CD1c-positive myeloid dendritic cell (primary cell): ENCODE measurements around the gene RBBP4.
"Not testable (repeated sequence)": the region's sequence is repeated elsewhere in the genome, so short reads cannot be mapped to it uniquely, and the experiment has no call there.

Experiments used
- DNase-seq: peaks from one replicate; pipeline ENCODE4 v3.0.0-alpha.2; 2016; ENCODE audit errors: extremely low spot score

RBBP4 gene

DNA sequence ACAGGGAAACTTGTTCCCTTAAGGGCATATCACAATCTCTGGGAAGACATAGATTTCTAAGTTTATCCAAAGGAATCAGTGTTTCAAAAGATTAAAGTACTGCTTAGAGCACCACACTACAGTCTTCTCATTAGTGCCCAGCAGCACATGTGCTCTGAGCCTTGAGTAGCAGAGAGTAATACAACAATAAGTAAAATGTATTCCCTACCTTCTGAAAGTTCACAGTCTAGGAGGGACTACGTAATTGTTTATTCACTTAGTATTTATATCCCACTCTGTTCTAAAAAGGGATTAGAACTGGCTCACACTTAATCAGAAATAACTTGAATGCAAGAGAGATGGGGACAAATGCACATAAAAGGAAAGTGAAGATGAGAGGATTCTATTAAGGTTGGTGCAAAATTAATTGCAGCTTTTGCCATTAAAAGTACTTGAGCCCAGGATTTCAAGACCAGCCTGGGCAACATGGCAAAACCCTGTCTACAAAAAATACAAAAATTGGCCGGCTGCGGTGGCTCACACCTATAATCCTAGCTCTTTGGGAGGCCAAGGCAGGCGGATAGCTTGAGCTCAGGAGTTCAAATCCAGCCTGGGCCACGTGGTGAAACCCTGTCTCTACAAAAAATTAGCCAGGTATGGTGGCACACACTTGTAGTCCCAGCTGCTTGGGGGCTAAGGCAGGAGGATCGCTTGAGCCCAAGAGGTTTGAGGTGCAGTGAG lies 42.6 kb downstream of the RBBP4 start:
- no peak for DNase-seq

DNA sequence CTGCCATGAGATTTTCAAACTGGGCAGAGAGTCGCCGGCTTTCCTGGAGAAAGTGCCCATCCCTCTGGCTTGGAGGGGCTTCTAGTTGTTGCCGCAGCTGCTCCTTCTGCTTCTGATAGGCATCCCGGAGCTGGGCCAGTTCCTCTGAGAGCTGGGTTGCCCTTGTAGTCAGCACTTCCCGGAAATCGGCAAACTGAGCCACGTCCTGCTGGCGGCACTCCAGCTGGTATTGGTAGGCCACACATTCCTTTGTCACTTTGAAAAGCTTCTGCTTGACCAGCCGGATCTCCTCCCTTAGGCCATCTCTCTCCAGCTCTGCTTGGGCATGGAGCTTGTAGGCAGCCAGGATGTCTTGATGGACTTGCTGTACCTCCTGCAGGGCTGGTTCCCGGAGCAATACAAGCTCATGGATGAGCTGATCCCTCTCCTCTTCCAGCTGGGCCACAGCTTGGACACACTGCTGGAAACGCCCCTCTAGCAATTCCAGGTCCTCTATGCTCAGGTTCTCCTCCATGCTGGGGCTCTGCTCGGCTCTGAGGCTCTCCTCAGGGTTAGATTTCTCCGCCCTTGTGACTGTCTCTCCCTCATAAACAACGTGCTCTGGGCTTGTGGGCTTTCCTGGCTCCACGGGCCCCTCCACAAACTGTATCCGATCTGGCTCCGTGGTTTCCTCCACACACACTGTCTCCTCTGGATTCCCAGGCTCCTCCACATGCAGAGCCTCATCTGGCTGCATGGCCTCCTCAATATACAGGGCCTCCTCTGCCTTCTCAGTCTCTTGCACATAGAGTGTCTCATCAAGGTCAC lies 44.3 kb downstream of the RBBP4 start:
- DNase-seq, result peak; percentile 41

DNA sequence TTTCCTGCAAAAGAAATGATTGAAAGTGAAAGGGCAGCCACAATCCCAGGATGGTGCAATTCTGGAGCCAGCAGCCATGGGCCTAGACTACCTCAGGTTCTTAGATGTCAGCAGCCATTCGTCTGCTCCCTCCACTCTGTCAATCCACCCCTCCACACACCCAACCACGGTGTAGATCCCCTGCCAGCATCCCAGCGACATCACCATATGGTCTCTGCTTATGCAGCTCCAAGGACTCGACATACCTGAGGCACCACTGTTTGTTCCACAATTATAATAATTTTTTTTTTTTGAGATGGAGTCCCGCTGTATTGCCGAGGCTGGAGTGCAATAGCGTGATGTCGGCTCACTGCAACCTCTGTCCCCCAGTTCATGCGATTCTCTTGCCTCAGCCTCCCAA lies 45.0 kb downstream of the RBBP4 start:
- DNase-seq, result no peak

DNA sequence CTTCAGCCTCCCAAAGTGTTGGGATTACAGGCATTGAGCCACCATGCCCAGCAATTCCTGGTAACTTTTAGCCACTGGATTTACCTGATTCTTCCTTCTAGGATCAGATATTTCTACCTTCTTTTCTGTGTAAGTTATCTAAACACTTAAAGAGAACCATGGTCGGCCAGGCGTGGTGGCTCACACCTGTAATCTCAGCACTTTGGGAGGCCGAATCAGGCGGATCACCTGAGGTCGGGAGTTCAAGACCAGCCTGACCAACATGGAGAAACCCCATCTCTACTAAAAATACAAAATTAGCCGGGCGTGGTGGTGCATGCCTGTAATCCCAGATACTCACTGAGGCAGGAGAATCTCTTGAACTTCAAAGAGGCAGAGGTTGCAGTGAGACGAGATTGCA lies 46.0 kb downstream of the RBBP4 start:
- DNase-seq, result not testable (repeated sequence)

DNA sequence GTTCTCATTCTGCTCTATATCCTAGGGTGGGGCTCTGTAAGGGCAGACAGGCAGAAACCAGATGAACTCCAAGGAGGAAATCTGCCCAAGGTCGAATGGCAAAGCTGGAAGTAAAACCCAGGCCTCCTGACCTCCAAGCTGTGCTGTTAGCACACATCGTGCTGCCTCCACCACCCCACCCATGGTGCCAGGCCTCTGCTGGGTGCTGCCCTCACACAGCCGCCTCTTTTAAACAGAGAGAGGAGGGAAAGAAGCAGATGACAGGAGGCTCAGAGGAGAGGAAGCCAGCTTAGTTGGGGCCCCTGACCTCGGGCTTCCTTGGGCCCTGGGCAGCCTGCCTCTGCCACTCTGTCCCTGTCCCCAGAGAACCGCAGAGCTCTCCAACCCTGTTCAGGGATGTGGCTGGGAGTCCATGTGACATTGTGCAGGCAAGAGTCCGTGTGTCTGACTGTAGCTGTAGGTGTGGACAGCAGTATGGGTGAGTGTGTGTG lies 50.5 kb downstream of the RBBP4 start:
- DNase-seq, result no peak

DNA sequence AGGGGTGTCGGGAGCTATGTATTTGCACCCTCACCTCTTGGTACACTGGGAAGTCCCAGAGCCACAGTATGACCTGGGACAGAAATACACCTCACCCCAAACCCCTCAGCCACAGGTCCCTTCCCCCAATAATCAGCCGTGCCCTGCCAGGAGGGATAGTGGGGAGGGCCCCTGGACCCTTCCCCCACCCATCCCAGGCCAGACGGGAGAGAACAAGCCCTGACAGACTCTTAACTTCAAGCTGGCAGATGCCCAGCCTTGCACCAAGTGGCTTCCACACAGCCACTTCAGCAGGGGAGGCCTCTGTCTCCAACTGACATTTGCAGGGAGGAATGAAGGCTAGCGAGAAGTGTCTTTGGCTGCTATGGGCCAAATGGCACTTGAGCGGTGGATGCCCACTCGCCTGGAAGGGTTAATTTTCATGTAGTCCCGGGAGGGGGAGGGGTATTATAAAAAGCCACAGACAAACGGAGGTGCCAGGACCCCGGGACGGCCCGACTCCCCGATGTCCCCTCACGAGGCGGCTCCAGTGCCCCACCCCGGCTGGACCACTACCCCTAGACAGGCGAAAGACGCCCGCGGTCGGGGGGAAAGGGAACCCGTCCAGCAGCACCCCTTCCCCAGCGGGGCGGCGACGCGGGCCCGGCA lies 51.1 kb downstream of the RBBP4 start:
- DNase-seq, result no peak

DNA sequence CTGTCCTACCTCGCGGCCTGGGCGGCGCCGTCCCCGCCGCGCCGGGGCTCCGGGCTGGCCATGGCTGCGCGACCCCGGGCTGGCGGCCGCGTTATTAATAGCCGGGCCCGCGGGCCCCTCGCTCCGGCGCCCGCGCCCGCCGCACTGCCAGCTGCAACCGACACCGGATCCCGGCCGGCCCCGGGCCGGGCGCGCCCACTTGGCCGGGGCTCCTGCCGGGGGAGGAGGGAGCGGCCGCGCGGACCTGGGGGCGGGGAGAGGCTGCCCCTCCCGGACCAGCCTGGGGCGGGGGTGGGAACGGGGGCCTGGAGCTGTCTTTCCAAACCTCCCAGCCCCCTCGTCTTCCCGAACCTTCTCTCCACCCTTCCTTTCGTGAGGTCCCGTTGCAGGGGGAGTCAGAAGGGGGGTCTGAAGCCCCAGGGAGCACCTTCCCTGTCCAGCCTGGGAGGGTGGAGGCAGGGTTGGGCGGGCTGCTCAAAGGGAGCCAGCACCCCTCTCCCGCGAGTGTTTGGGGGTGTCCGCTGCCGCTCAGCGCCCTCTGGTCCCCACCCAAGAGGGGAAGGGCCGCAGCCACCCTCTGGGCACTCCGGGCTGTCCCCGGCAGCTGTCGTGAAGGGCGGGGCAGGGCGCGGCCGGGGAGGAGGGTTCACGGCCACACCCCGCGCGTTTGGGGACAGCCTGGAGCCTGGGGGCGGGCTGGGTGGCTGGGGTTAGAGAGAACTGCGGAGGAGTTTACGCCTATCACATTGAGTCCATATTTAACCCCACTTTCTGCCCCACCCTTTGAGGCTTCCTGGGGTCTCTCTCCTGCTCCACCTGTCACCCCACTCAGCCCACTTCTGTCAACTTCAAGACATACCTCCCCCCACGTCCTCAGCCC lies 51.8 kb downstream of the RBBP4 start, which contains the start of gene SYNC:
Gene SYNC, minus strand, starts transcription at position 172 of the 880 bp plus-strand sequence. Its CDS starts 110 bp downstream, at position 62.
- DNase-seq, result peak; percentile 37

DNA sequence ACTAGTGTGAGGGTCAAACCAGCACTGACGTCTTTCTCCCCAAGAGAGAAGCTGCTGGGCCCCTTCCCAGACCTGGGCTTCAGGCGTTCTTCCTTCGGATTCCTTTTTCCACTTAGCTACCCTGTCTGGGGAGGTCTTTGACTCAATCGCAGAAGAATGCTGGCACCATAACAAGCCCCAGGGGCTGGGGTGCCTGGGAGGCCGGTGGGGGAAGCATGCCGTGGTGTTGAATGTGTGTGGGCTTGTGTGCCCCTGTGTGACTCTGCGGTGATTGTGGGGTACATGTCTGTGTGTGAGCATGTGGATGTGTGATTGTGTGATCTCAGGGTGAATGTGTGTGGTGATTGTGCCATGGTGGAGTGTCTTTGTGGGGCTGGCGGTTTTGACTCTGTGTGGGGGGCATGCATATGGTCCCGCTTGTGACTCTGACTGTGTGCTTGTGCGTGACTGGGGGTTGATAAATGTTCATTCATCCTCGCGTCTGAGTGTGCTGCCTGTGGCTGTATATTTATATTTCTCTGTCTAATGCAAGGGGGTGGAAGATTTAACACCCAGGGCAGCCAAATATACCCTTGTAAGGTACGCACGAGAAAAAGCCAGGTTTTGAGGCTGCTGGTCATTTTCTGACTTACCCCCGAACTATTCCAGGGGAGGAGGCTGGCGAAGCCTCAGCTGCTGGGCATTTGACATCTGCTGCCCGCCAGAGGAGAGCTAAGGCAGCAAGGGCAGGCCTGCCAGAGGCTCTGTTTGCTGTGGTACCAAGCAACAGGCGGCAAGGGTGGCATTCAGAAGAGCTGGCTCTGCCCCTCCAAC lies 52.7 kb downstream of the RBBP4 start:
- no peak for DNase-seq

DNA sequence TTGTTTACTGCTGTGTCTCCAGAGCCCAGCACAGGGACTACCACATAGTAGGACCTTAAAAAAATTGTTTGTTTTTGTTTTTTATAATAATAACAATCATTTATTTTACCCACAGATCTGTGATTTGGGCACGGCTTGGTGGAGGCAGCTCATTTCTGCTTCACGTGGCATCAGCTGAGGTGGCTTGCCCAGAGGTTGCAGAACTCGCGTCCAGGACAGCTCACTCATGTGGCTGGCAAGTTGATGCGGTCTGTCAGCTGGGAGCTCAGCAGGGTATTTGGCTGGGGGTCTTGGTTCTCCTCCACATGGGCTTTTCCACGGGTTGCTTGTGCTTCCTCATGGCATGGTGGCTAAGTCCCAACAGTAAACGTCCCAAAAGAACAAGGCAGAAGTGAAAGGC lies 54.5 kb downstream of the RBBP4 start:
- no peak for DNase-seq

DNA sequence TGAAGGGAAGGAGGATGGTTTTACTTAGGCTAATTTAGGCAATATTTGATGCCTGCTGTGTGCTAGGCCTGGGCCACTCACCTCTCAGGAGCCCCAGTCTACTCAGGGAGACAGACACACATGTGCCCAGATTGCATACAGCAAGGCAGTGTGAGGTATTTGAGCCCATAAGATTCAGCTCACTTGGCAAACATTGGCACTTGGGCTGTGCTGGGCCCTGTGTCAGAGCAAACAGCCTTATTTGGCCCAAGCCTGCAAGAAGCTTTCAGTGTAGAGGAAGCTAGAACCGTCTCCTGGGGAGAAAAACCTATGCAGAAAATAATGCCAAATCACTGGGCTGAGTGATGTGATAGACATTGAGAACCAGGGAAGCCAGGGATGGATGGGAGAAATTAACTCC lies 55.5 kb downstream of the RBBP4 start:
- no peak for DNase-seq

DNA sequence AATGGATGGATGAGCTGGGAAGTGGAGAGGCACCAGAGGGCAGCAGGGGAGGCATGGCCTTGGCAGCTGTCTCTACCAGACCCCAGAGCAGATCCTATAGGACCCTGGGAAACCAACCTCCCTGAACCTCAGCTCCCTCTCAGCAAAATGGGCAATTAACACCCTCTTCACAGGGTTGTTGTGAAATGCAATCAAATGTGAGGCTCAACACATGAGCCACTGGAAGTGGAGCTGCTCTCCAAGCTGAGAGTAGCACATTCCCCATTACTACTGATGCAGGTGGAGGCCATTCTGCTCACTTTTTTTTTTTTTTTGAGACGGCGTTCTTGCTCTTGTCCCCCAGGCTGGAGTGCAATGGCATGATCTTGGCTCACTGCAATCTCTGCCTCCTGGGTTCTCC lies 58.1 kb downstream of the RBBP4 start:
- no peak for DNase-seq

DNA sequence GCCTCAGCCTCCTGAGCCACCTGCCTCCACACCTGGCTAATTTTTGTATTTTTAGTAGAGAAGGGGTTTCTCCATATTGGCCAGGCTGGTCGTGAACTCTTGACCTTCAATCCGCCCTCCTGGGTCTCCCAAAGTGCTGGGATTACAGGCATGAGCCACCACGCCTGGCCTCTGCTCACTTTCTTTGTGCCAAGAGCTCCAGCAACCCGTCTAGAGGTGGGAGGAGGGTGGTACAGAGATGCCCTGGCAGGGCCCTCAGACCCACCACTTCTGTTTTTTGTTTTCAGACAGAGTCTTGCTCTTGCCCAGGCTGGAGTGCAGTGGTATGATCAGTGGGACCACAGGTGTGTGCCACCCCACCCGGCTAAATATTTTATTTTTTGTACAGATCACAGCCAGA lies 58.5 kb downstream of the RBBP4 start:
- no peak for DNase-seq

DNA sequence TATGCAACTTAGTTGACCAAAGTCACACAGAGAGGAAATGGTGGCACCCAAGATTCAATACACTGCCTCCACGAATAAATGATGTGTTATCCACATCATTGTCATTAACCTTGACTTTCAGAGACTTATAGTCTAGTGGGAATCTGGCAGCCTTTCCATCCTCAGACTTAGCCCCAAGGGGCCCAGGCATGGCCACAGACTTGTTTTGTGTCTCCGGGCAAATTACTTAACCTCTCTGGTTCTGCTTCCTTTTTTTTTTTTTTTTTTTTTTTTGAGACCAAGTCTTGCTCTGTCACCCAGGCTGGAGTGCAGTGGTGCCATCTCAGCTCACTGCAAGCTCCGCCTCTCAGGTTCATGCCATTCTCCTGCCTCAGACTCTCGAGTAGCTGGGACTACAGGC lies 60.2 kb downstream of the RBBP4 start:
- DNase-seq, result peak; percentile 37

DNA sequence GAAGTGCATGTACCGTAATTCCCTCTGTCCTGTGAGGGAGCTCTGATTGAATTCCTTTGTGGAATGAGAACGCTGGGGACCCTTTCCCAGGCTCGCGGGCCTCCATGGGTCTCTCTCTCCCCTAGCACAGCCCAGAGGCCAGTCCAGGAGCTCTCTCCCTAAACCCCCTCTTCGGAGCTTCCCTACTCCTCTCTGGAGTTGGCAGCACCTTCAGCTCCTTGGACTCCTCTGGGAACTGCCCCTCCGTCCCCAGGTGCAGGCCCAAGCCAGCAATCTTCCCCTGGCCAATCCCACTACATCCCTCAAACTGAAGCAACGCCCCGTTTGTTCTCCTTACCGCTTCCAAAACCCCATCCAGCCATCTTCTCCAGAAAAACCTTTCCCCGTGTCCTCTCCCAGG lies 62.1 kb downstream of the RBBP4 start:
- DNase-seq, result no peak

DNA sequence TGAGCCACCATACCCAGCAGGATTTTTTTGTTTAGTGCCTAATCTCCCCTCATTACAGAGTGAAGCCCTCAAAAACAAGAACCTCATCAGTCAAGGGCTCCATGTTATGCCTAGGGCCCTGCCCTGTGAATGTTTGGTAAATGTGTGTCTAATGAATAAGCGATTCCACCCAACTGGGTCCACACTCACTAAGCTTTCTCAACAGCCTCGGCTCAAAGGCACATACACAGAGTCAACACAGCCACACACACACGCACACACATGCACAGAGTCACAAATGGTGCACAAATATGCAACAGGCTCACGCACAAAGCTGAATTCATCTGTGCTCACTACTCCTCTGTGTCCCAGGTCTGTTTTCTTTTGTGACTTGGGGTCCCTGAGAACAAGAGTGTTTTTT lies 63.3 kb downstream of the RBBP4 start:
- DNase-seq, result no peak

DNA sequence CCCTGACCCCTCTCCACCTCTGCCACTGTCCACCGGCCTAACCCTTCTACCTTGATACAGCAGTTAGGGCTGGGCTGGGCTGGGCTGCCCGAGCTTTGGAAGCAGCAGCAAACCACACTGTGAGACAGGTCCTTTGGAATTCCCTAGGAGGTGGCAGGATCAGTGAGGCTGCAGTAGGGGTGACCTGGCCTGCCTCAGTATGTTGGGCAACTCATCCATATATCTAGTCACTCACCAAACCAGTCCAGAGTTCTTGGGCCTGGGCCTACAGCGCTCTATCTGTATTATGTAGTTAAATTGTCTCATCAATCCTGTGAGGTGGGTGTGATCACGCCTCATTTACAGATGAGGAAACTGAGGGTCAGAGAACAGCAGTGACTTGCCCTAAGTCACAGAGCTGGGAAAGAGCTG lies 64.9 kb downstream of the RBBP4 start:
- DNase-seq, result no peak

DNA sequence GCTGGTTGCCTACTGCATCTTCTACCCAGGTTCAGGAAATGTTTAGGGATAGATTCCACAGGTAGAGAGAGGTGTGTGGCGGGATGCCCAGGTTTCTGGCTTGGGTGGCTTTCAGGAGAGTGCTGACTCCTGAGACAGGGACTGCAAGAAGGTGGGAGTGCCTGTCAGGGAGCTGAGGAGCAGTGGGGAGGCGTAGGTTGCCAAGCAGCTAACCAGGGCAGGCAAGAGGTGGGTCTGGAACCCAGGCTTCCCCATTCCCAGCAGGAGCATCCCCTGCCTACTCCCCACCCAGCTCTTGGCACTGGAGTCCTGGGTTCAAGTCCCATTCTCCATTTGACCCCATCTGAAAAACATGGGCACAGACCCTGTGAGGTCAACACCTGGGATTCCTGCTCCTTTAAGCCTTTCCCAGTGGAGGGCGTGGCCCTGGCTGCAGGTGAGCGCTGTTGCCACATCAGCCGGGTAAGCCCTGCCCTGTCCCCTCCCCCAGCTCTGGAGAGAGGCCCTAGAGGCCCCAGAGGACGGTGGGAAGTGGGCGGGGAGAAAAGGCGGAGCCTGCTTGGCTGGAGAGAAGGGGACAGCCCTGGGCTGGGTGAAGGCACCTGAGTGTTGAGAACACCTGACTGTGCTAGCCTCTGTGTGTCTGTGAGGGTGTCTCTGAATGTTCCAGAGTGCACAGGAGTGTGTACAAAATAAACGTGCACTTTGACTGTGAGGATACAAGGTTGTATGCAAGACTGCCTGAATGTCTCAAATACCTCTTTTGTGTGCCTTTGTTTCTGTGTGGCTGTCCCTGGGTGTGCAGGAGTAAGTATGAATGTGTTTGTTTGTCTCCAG lies 65.5 kb downstream of the RBBP4 start:
- no peak for DNase-seq

DNA sequence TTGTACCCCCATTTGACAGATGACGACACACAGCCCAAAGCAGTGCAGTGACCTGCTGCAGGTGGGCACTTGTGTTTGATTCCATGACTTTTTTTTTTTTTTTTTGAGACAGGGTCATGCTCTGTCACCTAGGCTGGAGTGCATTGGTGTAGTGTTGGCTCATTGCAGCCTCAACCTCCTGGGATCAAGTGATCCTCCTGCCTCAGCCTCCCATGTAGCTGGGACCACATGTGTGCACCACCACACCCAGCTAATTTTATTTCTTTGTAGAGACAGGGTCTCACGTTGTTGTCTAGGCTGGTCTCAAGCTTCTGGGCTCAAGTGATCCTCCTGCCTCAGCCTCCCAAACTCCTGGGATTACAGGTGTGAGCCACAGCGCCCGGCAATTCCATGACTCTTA lies 66.5 kb downstream of the RBBP4 start:
- no peak for DNase-seq

DNA sequence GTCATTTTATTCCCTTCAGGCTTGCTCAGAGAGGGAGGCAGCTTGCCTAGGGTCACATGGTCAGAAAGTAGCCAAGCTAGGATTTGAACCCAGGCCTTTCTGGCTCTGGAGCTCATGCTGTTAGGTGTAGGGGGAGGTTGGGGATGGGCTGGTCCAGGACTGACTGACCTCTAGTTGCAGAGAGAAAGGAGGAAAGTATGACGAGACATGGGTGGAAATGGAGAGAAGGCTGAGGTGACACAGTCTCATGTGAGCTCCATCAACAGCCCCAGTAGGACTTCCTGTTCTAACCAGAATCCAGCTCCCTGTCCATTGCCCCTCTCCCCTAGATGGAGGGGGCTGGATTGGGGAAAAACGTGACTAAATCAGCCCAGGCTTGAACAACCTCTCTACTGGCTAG lies 67.0 kb downstream of the RBBP4 start:
- DNase-seq, result no peak

DNA sequence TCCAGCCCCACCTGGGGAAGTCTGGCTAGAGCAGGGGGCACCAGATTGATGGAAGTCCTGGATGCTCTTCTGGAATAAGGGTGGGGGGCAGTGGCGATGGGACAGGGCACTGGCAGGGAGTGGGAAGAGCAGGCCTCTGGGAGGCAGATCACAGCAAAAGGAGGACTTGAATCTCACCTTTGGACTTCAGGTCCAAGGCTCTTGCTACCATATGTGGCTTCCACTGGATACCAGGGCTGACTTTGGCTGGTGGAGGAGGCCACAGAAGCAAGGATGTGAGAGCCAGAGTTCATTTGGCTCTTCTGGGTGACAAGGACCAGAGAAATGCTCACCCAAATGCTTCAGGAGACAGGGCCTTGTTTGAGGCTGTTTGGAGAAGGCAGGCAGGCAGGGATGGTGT lies 67.5 kb downstream of the RBBP4 start:
- DNase-seq, result no peak
